ENCODE data around the gene DENND6B.

- TF ChIP-seq CTCF (IDR thresholded peaks at IDR 0.05; ENCODE audit: extremely low read depth in 1 of 2, insufficient read depth in 1 of 2, low read depth in 1 of 2, low read length in 2 of 2) (no peak), POLR2A (IDR thresholded peaks at IDR 0.05; ENCODE audit: low read depth, low read length) (no peak), POLR2AphosphoS5 (IDR thresholded peaks at IDR 0.05; ENCODE audit: insufficient read depth, low read depth, low read length) (no peak), MAX (IDR thresholded peaks at IDR 0.05; ENCODE audit: insufficient read depth, insufficient read length) (no peak), EZH2 (IDR thresholded peaks at IDR 0.05; ENCODE audit: borderline replicate concordance, low read depth, low read length, severe bottlenecking) (no peak), FOS (IDR thresholded peaks at IDR 0.05; ENCODE audit: borderline replicate concordance, insufficient read depth, low read length) (no peak)
Observed at GRCh38 chr22:50307890-50308596, 18.8 kb downstream of the DENND6B start.

Data from endothelial cell of umbilical vein (primary cell).